Endothelial cell of umbilical vein (primary cell): ENCODE measurements around the gene PGAM5.

ENCODE experiments used
- EZH2 ChIP-seq: IDR thresholded peaks from 2 replicates; pipeline ENCODE4 v1.6.1; 2012; ENCODE audit warnings: borderline replicate concordance, low read depth, mild to moderate bottlenecking, moderate library complexity, low read length, inconsistent platforms; ENCODE audit not compliant: severe bottlenecking
- POLR2A ChIP-seq: IDR thresholded peaks from 2 replicates; pipeline ENCODE4 v1.6.1; 2012; ENCODE audit warnings: low read depth, mild to moderate bottlenecking, control low read depth, low read length
- POLR2AphosphoS5 ChIP-seq: IDR thresholded peaks from 2 replicates; pipeline ENCODE4 v1.6.1; 2012; ENCODE audit warnings: low read depth, mild to moderate bottlenecking, control low read depth, low read length, moderate library complexity; ENCODE audit not compliant: insufficient read depth
- TF ChIP-seq, protein P1 (sequence below), 2 donors: IDR thresholded peaks; 1 replicate in 1 of 2; 2 replicates in 1 of 2; pipeline ENCODE4 v1.5.1; 2011; ENCODE audit warnings: low read length in 2 of 2, mild to moderate bottlenecking in 2 of 2, moderate library complexity in 2 of 2, control low read depth in 1 of 2, inconsistent platforms in 1 of 2, low read depth in 1 of 2; ENCODE audit not compliant: insufficient read depth in 1 of 2; ENCODE audit errors: extremely low read depth in 1 of 2

DNA sequence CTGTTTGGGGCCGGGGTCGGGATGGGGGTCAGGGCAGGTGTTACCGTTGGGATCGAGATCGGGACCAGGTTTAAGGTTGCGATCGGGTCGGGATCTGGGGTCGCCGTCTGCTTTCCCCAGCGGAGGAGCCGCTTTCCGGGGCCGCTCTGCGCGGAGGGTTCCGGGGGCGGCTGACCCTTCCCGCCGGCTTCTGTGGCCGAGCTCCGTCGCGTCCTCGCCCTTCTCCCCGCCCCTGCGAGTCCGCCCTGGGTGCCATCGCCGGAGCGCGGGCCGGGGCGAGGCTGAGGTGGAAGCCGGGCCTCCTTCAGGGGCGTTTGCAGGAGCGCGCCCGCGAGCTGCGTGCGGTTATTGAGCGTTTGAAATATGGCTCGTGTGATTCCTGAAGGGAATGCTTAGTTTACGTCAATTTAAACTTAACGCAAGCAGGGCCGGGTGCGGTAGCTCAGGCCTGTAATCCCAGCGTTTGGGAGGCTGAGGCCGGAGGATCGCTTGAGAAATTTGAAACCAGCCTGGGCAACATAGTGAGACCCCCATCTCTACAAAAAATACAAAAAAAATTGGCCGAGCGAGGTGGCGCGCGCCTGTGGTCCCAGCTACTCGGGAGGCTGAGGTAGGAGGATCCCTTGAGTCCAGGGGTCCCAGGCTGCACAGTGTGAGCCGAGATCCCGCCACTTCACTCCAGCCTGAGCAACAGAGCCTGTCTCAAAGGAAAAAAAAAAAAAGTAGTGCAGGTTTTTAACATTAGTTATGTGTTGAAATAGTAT lies 620 bp downstream of the PGAM5 start:
- TF ChIP-seq, protein P1, sequence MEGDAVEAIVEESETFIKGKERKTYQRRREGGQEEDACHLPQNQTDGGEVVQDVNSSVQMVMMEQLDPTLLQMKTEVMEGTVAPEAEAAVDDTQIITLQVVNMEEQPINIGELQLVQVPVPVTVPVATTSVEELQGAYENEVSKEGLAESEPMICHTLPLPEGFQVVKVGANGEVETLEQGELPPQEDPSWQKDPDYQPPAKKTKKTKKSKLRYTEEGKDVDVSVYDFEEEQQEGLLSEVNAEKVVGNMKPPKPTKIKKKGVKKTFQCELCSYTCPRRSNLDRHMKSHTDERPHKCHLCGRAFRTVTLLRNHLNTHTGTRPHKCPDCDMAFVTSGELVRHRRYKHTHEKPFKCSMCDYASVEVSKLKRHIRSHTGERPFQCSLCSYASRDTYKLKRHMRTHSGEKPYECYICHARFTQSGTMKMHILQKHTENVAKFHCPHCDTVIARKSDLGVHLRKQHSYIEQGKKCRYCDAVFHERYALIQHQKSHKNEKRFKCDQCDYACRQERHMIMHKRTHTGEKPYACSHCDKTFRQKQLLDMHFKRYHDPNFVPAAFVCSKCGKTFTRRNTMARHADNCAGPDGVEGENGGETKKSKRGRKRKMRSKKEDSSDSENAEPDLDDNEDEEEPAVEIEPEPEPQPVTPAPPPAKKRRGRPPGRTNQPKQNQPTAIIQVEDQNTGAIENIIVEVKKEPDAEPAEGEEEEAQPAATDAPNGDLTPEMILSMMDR (IDR thresholded peaks at IDR 0.05; ENCODE audit: extremely low read depth in 1 of 2, insufficient read depth in 1 of 2, low read depth in 1 of 2, low read length in 2 of 2), result no peak
- TF ChIP-seq EZH2, result no peak
- no peak for TF ChIP-seq POLR2A
- TF ChIP-seq POLR2AphosphoS5, result no peak
